ENCODE data around the gene LRRTM3. TPM values are rescaled to one million over a fixed set of nuclear protein-coding genes. Genes with fewer than 3 reads are reported as not detected.

LRRTM3 gene
- total and polyA plus RNA-seq, 12 donors, result 0.23 to 4.4 (median 1.6) TPM; not detected in 2

DNA sequence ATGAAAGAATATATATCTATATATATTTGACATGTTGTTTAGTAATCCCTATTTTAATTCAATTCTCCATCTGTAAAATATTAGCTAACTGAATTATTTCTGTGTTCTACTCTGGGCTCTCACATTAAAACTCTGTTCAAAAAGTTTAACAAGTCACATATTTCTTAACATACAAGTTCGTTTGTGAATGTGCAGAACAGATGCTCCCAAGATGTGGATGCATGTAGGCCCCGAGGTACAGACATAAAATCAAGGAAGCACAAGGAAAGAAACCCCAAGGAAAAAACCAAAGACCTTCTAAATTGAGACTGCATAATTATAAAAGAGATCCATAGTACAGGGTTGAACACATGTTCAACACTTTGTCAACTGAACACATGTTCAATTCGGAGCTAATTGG, 175.1 kb downstream of the LRRTM3 start:
- no peaks in the 10 kb centered on the region for H3K36me3 ChIP-seq (replicated peaks in 1 of 2)
- H3K27me3 ChIP-seq, result no peaks in the 10 kb centered on the region
- no peak for DNase-seq
- no peak overlapping the region for H3K27ac ChIP-seq
- intact Hi-C loops (cut with DNase I), result no loop called here
- H3K4me3 ChIP-seq, result no peak overlapping the region
- 74 to 79% (median 77%) methylated on average over 3 of the region's 3 CpGs for WGBS, 4 donors
- no peaks in the 10 kb centered on the region for H3K9me3 ChIP-seq (replicated peaks in 1 of 3)
- TF ChIP-seq, protein P1, sequence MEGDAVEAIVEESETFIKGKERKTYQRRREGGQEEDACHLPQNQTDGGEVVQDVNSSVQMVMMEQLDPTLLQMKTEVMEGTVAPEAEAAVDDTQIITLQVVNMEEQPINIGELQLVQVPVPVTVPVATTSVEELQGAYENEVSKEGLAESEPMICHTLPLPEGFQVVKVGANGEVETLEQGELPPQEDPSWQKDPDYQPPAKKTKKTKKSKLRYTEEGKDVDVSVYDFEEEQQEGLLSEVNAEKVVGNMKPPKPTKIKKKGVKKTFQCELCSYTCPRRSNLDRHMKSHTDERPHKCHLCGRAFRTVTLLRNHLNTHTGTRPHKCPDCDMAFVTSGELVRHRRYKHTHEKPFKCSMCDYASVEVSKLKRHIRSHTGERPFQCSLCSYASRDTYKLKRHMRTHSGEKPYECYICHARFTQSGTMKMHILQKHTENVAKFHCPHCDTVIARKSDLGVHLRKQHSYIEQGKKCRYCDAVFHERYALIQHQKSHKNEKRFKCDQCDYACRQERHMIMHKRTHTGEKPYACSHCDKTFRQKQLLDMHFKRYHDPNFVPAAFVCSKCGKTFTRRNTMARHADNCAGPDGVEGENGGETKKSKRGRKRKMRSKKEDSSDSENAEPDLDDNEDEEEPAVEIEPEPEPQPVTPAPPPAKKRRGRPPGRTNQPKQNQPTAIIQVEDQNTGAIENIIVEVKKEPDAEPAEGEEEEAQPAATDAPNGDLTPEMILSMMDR (IDR thresholded peaks at IDR 0.05), result no peak
- TF ChIP-seq POLR2A (IDR thresholded peaks at IDR 0.05), result no peak
- no peaks in the 10 kb centered on the region for H3K4me1 ChIP-seq (replicated peaks in 1 of 2)

DNA sequence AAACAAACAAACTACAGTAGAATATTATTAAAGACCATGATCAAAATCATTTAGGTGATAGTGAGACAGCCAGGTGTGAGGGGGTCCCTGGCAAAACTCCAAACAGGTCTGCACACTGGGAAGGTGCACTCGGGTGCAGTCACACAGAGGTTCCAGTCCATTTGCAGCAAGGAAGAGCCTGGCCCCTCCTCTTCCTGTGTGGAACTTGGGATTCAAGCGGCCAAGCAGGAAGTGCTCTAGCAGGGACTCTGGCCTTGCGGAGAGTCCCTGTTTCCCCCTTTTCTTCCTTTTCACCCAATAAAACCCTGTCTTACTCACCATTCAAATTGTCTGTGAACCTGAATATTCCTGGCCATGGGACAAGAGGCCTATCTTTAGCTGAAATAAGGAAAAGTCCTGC, 181.8 kb downstream of the LRRTM3 start:
- Histone ChIP-seq H3K9me3 (replicated peaks in 1 of 3) (no peaks in the 10 kb centered on the region), H3K27me3 (no peaks in the 10 kb centered on the region), H3K4me1 (replicated peaks in 1 of 2) (no peaks in the 10 kb centered on the region), H3K36me3 (replicated peaks in 1 of 2) (no peaks in the 10 kb centered on the region), H3K4me3 (no peak overlapping the region), H3K27ac (no peak overlapping the region)
- intact Hi-C loops (cut with DNase I), result no loop called here
- WGBS, 4 donors, result 89 to 100% (median 93%) methylated on average over 3 of the region's 3 CpGs
- TF ChIP-seq, protein P1 (IDR thresholded peaks at IDR 0.05), result no peak
- TF ChIP-seq POLR2A (IDR thresholded peaks at IDR 0.05), result no peak
- no peak for DNase-seq

DNA sequence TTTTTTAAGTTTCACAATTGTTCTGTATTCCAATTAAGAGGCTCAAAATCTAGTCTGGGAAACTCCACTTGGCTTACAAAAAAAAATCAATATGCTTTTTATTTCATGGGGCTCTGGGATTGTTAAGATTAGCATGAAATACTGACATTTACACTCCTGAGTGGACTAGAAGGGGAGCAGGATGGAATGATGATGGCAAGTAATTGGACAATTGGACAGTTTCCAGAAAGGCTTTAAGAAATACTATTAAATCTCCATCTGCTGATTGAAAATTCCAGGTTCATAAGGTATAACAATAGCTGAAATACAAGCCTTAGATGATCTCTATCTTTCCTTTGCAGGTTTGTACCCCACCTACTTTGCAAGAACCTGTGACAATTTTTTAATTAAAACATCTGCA, 184.4 kb downstream of the LRRTM3 start:
- Histone ChIP-seq H3K4me3 (no peak overlapping the region), H3K36me3 (replicated peaks in 1 of 2) (no peaks in the 10 kb centered on the region), H3K27ac (no peak overlapping the region), H3K4me1 (replicated peaks in 1 of 2) (no peaks in the 10 kb centered on the region), H3K27me3 (no peaks in the 10 kb centered on the region), H3K9me3 (replicated peaks in 1 of 3) (no peaks in the 10 kb centered on the region)
- no peak for DNase-seq
- TF ChIP-seq, protein P1 (IDR thresholded peaks at IDR 0.05), result no peak
- TF ChIP-seq POLR2A (IDR thresholded peaks at IDR 0.05), result no peak
- intact Hi-C loops (cut with DNase I), result no loop called here

DNA sequence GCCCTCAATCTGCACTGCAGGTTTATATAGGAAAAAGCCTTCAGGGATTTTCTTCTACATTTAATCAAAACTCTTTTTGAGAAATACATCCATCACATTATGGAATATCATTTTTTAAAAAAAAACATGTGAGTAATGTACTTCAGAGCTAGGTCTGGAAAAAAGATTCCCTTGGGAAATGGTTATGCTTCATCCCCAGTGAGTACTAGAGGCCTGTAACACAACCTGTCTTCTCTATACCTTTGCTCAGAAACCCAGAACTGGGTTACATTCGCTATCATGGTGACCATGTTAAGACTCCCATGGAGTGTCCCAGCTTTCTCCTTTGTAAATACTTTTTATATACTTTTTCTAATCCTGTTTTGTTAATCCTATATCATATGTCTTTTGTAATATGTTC, 186.9 kb downstream of the LRRTM3 start:
- 90 to 100% (median 93%) methylated on average over 1 of the region's 1 CpG for WGBS, 4 donors
- no peak overlapping the region for H3K27ac ChIP-seq
- DNase-seq, result no peak
- no peaks in the 10 kb centered on the region for H3K36me3 ChIP-seq (replicated peaks in 1 of 2)
- no peak overlapping the region for H3K4me3 ChIP-seq
- TF ChIP-seq POLR2A (IDR thresholded peaks at IDR 0.05), result no peak
- TF ChIP-seq, protein P1 (IDR thresholded peaks at IDR 0.05), result no peak
- intact Hi-C loops (cut with DNase I), result no loop called here
- no peaks in the 10 kb centered on the region for H3K9me3 ChIP-seq (replicated peaks in 1 of 3)
- H3K27me3 ChIP-seq, result no peaks in the 10 kb centered on the region
- no peaks in the 10 kb centered on the region for H3K4me1 ChIP-seq (replicated peaks in 1 of 2)

All from adrenal gland (tissue), 12 donors.